ENCODE measurements around the gene GRID2IP.

Gene GRID2IP

GRCh38 chr7:6554848-6555247, 3.6 kb upstream of the GRID2IP start:
- Histone ChIP-seq H3K4me3 (ENCODE audit: low read length) (no peak overlapping the region), H3K36me3 (ENCODE audit: insufficient read depth, low read length) (no peaks in the 10 kb centered on the region), H3K4me2 (ENCODE audit: low read length) (no peak overlapping the region), H3K9me3 (replicated peaks; ENCODE audit: low read length) (no peaks in the 10 kb centered on the region), H3K4me1 (ENCODE audit: control insufficient read depth, insufficient read depth, low read length) (no peaks in the 10 kb centered on the region), H3K9ac (ENCODE audit: low read depth, low read length) (no peak overlapping the region), H3K27me3 (ENCODE audit: control insufficient read depth, insufficient read depth, low read length) (peaks cover 6% of the 10 kb centered on the region)

DNA sequence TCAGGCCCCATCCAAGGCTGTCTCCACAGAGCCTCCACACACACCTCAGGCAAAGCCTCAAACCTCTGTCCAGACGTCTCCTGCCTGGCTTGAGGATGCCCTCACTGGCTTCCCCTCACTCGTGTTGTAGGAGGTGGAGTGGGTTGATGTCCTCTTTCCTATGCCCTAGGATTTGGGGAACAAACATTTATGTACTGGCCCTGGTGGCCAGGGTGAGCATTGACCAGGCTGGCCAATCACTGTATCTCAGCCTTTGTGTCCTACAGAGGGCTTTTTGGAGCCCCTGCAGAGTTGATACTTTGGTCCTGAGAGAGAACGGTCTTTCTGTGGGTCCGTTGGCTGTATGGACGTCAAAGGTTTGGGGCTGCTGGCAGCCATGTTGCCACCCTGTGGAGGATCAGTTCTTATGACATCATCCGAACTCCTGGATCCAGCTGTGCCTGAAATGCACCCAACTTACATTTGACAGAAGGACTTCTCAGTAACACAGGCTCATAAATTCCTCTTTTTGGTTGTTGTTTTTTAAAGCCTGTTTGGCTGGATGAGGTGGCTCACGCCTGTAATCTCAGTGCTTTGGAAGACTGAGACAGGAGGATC, 2.3 kb upstream of the GRID2IP start:
- H3K9me3 ChIP-seq (replicated peaks; ENCODE audit: low read length), result no peaks in the 10 kb centered on the region
- no peak overlapping the region for H3K4me3 ChIP-seq (ENCODE audit: low read length)
- H3K4me1 ChIP-seq (ENCODE audit: control insufficient read depth, insufficient read depth, low read length), result no peaks in the 10 kb centered on the region
- no peak overlapping the region for H3K4me2 ChIP-seq (ENCODE audit: low read length)
- H3K36me3 ChIP-seq (ENCODE audit: insufficient read depth, low read length), result no peaks in the 10 kb centered on the region
- H3K9ac ChIP-seq (ENCODE audit: low read depth, low read length), result no peak overlapping the region
- H3K27me3 ChIP-seq (ENCODE audit: control insufficient read depth, insufficient read depth, low read length), result peaks cover 6% of the 10 kb centered on the region

- Histone ChIP-seq H3K9ac (ENCODE audit: low read depth, low read length) (no peak overlapping the region), H3K9me3 (replicated peaks; ENCODE audit: low read length) (no peaks in the 10 kb centered on the region), H3K27me3 (ENCODE audit: control insufficient read depth, insufficient read depth, low read length) (peaks cover 2% of the 10 kb centered on the region), H3K36me3 (ENCODE audit: insufficient read depth, low read length) (no peaks in the 10 kb centered on the region), H3K4me1 (ENCODE audit: control insufficient read depth, insufficient read depth, low read length) (no peaks in the 10 kb centered on the region), H3K4me2 (ENCODE audit: low read length) (no peak overlapping the region), H3K4me3 (ENCODE audit: low read length) (no peak overlapping the region)
These were observed 3.9 kb downstream of the GRID2IP start for GRCh38 chr7:6547400-6547799.

GRCh38 chr7:6546498-6547251, 4.6 kb downstream of the GRID2IP start:
- Histone ChIP-seq H3K27me3 (ENCODE audit: control insufficient read depth, insufficient read depth, low read length) (peaks cover 2% of the 10 kb centered on the region), H3K4me3 (ENCODE audit: low read length) (no peak overlapping the region)

DNA sequence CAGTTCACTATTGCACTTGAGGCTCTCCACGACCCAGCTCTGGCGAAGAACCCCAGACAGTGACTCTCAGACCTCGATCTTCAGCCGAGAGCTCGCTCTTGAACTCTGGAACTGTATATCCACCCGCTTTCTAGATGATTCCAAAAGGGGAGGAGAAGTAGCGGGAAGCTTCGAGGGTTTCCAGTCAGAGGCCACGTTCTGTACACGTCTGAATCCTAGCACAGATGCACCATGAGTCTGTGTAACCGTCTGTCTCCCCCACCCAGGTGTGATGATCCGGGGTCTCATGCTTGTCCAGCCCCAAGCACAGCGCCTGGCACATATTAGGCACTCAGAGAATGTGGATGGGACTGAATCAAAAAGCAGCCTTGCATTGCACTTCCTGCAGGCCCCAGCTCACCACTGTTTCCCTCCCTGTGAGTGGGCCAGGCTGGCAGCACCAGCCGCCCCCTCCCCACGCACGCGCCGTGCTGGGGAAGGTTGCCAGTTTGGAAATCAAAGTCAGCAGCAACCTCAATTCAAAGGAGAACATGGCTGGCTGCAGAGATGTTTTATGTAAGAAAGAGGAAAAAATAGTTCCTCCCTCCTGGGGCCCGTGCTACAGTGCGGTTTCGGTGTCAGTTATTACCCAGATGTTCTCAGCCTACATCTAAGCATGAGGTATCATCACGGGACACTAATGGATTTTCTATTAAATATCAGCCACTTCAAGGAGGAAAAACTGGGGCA, 5.7 kb downstream of the GRID2IP start:
- H3K9me3 ChIP-seq (replicated peaks; ENCODE audit: low read length), result no peaks in the 10 kb centered on the region
- H3K4me1 ChIP-seq (ENCODE audit: control insufficient read depth, insufficient read depth, low read length), result no peaks in the 10 kb centered on the region
- peaks cover 6% of the 10 kb centered on the region for H3K27me3 ChIP-seq (ENCODE audit: control insufficient read depth, insufficient read depth, low read length)
- no peak overlapping the region for H3K4me2 ChIP-seq (ENCODE audit: low read length)
- H3K4me3 ChIP-seq (ENCODE audit: low read length), result no peak overlapping the region
- H3K9ac ChIP-seq (ENCODE audit: low read depth, low read length), result no peak overlapping the region
- H3K36me3 ChIP-seq (ENCODE audit: insufficient read depth, low read length), result no peaks in the 10 kb centered on the region

More at GRCh38 chr7:6546498-6547251, 4.6 kb downstream of the GRID2IP start:
- Histone ChIP-seq H3K9ac (ENCODE audit: low read depth, low read length) (no peak overlapping the region), H3K36me3 (ENCODE audit: insufficient read depth, low read length) (no peaks in the 10 kb centered on the region), H3K9me3 (replicated peaks; ENCODE audit: low read length) (no peaks in the 10 kb centered on the region), H3K4me1 (ENCODE audit: control insufficient read depth, insufficient read depth, low read length) (no peaks in the 10 kb centered on the region), H3K4me2 (ENCODE audit: low read length) (no peak overlapping the region)

GRCh38 chr7:6542368-6542767, 8.9 kb downstream of the GRID2IP start:
- Histone ChIP-seq H3K27me3 (ENCODE audit: control insufficient read depth, insufficient read depth, low read length) (peaks cover 15% of the 10 kb centered on the region), H3K4me1 (ENCODE audit: control insufficient read depth, insufficient read depth, low read length) (no peaks in the 10 kb centered on the region), H3K4me3 (ENCODE audit: low read length) (no peak overlapping the region), H3K36me3 (ENCODE audit: insufficient read depth, low read length) (no peaks in the 10 kb centered on the region), H3K9ac (ENCODE audit: low read depth, low read length) (no peak overlapping the region), H3K9me3 (replicated peaks; ENCODE audit: low read length) (no peaks in the 10 kb centered on the region), H3K4me2 (ENCODE audit: low read length) (no peak overlapping the region)

- no peaks in the 10 kb centered on the region for H3K9me3 ChIP-seq (replicated peaks; ENCODE audit: low read length)
- H3K4me1 ChIP-seq (ENCODE audit: control insufficient read depth, insufficient read depth, low read length), result no peaks in the 10 kb centered on the region
- peak overlapping the region; percentile 63 for H3K4me2 ChIP-seq (ENCODE audit: low read length)
- no peak overlapping the region for H3K9ac ChIP-seq (ENCODE audit: low read depth, low read length)
- H3K36me3 ChIP-seq (ENCODE audit: insufficient read depth, low read length), result no peaks in the 10 kb centered on the region
- H3K4me3 ChIP-seq (ENCODE audit: low read length), result peak overlapping the region; percentile 39
- peaks cover 58% of the 10 kb centered on the region for H3K27me3 ChIP-seq (ENCODE audit: control insufficient read depth, insufficient read depth, low read length)
These were observed 14.7 kb downstream of the GRID2IP start for GRCh38 chr7:6536262-6537260.

- no peaks in the 10 kb centered on the region for H3K9me3 ChIP-seq (replicated peaks; ENCODE audit: low read length)
- H3K4me3 ChIP-seq (ENCODE audit: low read length), result no peak overlapping the region
- H3K4me1 ChIP-seq (ENCODE audit: control insufficient read depth, insufficient read depth, low read length), result peaks cover 4% of the 10 kb centered on the region
- no peak overlapping the region for H3K9ac ChIP-seq (ENCODE audit: low read depth, low read length)
- H3K4me2 ChIP-seq (ENCODE audit: low read length), result no peak overlapping the region
- H3K27me3 ChIP-seq (ENCODE audit: control insufficient read depth, insufficient read depth, low read length), result peaks cover 61% of the 10 kb centered on the region
- H3K36me3 ChIP-seq (ENCODE audit: insufficient read depth, low read length), result no peaks in the 10 kb centered on the region
These were observed 17.3 kb downstream of the GRID2IP start for GRCh38 chr7:6533893-6534495.

DNA sequence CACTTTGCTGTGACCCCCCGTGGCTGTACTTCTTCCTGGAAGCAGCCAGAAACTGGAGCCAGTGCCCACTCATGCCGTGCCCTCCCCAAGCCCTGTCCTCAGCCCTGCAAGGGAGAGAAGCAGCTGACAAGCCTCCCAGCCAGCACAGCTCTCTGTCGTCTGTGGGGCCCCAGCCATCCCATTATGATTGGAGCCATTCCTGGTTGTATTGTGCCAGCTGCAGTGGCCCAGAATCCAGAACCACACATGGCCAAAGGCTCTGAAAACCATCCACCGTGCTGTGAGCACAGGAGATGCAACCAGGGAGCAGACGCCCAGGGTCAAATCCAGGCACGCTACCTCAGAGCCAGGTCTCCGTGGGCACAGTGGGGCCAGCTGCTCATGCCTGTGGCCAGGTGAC, 18.7 kb downstream of the GRID2IP start:
- peaks cover 66% of the 10 kb centered on the region for H3K27me3 ChIP-seq (ENCODE audit: control insufficient read depth, insufficient read depth, low read length)
- H3K4me1 ChIP-seq (ENCODE audit: control insufficient read depth, insufficient read depth, low read length), result peaks cover 4% of the 10 kb centered on the region
- H3K9ac ChIP-seq (ENCODE audit: low read depth, low read length), result no peak overlapping the region
- H3K4me3 ChIP-seq (ENCODE audit: low read length), result no peak overlapping the region
- no peaks in the 10 kb centered on the region for H3K9me3 ChIP-seq (replicated peaks; ENCODE audit: low read length)
- no peaks in the 10 kb centered on the region for H3K36me3 ChIP-seq (ENCODE audit: insufficient read depth, low read length)
- no peak overlapping the region for H3K4me2 ChIP-seq (ENCODE audit: low read length)

DNA sequence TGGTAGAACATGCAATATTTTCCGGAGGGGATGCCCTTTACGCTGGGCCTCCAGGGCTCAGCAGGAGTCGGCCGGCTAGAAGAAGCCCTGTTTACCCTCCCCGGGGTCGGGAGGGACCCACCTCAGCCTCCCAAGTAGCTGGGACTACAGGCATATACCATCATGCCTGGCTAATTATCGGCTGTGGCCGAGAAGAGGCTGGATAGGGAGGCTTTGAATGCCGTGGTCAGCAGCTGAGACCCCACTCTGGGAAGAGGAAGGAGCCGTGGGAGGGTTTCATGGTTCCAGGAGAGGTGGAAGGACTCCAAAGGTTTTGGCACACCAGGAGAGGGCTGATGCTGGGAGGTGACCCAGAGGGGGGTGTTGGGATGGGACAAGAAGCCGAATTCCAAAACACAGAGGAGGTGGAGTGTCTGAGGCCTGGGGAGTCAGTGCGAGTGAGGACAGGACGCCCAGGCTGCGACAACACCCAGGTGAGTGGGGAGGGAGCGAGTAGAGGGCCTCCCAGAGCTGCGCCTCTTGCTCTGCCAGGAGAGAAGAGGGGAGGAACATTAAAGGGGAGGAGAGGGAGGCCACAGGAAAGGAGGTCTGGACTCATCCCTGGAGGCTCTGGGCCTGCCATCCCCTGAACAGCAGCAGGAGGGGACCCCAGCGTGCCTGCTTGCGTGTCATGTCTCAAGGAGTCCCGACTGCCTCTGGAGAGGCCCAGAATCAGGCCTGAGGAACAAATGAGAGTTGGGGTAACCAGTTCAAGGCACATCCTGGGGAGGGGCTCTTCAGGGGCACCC, 19.6 kb downstream of the GRID2IP start:
- Histone ChIP-seq H3K9me3 (replicated peaks; ENCODE audit: low read length) (no peaks in the 10 kb centered on the region), H3K9ac (ENCODE audit: low read depth, low read length) (no peak overlapping the region), H3K4me1 (ENCODE audit: control insufficient read depth, insufficient read depth, low read length) (peaks cover 5% of the 10 kb centered on the region), H3K36me3 (ENCODE audit: insufficient read depth, low read length) (no peaks in the 10 kb centered on the region), H3K4me2 (ENCODE audit: low read length) (no peak overlapping the region), H3K27me3 (ENCODE audit: control insufficient read depth, insufficient read depth, low read length) (peaks cover 74% of the 10 kb centered on the region), H3K4me3 (ENCODE audit: low read length) (no peak overlapping the region)
